Measurements from ENCODE around the gene TNFRSF11A.

TNFRSF11A gene

DNA sequence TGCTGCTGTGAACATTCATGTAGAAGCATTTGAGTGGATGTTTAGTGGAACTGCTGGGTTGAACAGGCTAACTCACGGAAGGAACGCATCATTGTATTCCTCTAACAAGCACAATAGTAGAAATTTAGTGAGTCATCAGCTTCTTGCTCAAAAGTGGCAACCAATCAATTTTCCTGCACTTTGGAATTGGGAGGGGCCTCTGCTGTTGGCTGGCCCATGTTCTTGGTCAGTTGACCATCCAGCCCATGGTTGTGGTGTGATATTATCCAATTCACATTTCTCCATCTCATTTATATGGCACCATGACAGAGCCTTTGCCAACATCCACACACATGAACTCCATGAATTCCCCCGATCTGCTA, 95.0 kb downstream of the TNFRSF11A start:
- DNase-seq (ENCODE audit: low spot score): peak; percentile 75

DNA sequence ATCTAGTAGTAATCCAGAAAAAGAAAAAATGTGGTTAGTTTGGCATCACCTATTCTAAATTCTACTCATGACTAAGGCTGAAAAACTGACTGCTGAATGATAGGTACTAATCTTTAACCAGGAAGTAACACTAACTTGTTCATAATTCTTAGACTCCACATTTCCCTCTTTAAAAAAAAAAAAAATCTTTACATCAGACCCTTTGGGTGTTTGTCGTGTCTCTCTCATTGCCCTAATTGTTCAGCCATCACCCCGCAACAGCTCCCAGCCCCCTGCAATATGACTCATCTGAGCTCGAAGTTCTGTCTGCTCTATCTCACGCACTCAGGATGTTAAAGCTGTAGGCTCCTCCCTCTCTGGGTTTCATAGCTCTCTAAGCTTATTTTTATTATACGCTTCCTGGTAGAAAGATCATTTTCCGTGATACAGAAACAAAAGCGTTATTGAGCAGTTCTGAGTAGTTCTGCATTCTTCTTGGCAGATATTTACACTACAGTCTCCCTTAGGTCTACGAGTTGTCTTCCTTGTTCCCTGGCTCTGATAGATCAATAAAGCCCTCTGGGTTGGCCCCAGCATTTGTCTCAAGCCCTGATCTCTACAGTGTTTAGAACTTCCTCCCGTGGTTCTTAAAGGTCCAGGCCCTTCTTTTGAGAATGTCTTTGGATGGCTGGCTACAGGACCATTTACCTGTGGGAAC, 95.6 kb downstream of the TNFRSF11A start:
- DNase-seq (ENCODE audit: low spot score): peak; percentile 80

DNA sequence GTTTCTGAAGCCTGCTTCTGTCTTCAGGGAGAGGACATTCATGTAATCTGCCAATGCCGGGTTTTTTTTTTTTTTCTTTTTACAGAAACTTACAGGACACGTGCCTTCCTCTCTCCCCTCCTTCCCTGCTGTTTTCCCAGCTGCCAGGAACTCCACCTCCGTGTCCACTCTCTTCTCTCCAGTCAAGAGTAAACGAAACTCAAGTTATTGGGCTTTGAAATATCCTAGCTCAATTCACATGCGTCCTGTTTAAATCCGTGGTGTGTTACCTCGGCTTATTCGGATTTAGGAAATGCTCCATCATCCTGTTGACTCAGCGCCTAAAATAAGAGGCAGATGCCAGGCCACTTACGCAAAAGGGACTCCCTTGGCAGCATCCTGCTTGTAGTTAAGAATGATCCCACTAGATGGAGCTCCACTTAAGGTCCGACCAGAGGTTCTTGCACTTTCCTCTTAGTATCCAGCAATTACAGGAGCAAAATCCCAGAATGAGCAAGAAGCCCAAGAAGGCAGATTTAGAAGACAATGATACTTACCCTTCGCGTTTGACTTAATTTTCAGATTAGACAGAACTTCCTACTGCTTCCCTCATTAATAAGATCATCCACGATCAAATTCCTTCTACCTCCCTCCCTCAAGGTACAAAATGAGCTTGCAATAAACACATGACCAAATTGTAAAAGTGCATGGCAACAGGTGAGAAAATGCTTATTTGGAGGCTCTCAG, 100.5 kb downstream of the TNFRSF11A start:
- DNase-seq (ENCODE audit: low spot score): peak; percentile 90

DNA sequence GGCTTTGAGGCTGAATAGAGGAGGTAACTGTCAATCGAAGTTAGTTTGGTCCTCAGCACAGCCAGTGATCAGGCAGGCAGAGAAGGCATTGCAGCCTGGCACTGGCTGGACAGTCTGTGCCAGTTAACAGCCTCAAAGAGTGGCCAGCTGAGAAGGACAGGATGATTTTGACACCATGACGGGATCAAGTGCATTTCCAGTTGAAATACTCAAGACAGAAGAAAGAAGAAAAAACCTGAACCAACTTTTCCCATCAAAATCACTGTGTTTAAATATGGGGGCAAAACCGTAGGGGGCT, 101.0 kb downstream of the TNFRSF11A start:
- no peak for DNase-seq (ENCODE audit: low spot score)

DNA sequence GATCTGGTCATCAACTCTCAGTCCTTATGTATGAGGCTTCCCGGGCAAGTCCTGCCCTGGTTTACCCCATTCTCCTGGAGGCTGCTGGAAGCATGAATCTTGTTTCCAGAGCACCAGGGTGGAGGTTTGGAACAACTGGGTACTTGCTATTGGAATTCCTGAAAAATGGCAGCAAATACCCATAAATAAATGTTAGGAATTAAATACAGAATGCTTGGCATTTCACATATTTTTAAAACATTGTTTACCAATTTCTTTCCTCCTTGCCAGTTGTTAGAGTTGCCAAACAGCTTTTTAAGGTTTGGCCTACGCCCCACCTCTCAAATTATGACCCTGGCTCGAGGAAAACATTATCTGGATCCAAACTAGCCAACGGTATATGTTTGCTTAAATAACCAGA, 107.1 kb downstream of the TNFRSF11A start:
- DNase-seq (ENCODE audit: low spot score): no peak

- DNase-seq (ENCODE audit: low spot score): no peak
Observed at GRCh38 chr18:62434798-62435197, 109.7 kb downstream of the TNFRSF11A start.

- DNase-seq (ENCODE audit: low spot score): no peak
Observed at GRCh38 chr18:62435435-62436031, 110.4 kb downstream of the TNFRSF11A start.

- DNase-seq (ENCODE audit: low spot score): no peak
Observed at GRCh38 chr18:62436636-62437234, 111.6 kb downstream of the TNFRSF11A start.

GRCh38 chr18:62437235-62438017, 112.3 kb downstream of the TNFRSF11A start:
- DNase-seq (ENCODE audit: low spot score): no peak

DNA sequence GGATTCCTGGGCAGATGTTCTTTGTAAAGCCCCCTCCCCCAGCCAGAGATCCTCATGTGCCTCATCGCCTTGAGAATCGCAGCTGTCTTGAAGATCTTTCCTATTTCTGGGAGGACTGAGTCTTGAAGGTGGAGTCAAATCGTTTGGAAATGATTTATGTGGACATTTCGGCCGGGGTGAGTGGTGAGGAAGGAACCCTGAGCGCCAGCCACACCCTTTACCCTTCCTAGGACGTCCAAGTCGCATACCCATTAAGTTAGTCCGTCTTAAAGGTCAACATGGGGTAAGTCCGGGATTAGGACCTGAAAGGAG, 112.9 kb downstream of the TNFRSF11A start:
- no peak for DNase-seq (ENCODE audit: low spot score)

DNA sequence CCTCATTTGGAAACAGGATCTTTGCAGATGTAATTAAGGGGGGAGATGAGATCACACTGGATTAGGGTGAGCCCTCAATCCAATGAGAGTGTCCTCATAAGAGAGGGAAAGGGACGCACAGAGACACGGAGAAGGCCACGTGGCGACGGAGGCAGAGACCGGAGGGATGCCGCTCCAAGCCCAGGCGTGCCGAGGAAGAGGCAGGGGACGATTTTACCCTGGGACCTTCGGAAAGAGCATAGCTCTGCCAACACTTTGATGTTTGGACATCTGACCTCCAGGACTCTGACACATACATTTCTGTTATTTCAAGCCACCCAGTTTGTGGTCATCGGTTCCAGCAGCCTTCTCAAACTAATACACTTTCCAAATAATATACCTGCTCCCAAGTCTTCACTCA, 113.3 kb downstream of the TNFRSF11A start:
- DNase-seq (ENCODE audit: low spot score): no peak

- no peak for DNase-seq (ENCODE audit: low spot score)
Observed at GRCh38 chr18:62438866-62439265, 113.8 kb downstream of the TNFRSF11A start.
